Mesenchymal stem cell (in vitro differentiated cells and primary cell): ENCODE measurements around the gene LCORL.

Source experiments
- DNase-seq: peaks from one replicate; pipeline ENCODE4 v3.0.0-alpha.2; 2013
- H2AFZ ChIP-seq: one replicate; pipeline ENCODE4 v1.6.1; 2013; ENCODE audit warnings: low read depth, mild to moderate bottlenecking, control low read depth, inconsistent platforms, low read length, moderate library complexity
- H2AK5ac ChIP-seq: 2 replicates; pipeline ENCODE4 v1.6.1; 2013; ENCODE audit warnings: low read length, moderate library complexity, mild to moderate bottlenecking, inconsistent platforms; ENCODE audit not compliant: severe bottlenecking
- H2BK120ac ChIP-seq: one replicate; pipeline ENCODE4 v1.6.1; 2013; ENCODE audit warnings: low read depth, mild to moderate bottlenecking, inconsistent platforms, low read length, moderate library complexity
- H2BK12ac ChIP-seq, 2 experiments: one replicate each; pipeline ENCODE4 v1.6.1; 2013; ENCODE audit warnings: inconsistent platforms in 2 of 2, low read length in 2 of 2, mild to moderate bottlenecking in 2 of 2, moderate library complexity in 2 of 2, control low read depth in 1 of 2
- H2BK15ac ChIP-seq: one replicate; pipeline ENCODE4 v1.6.1; 2013; ENCODE audit warnings: mild to moderate bottlenecking, low read depth, inconsistent platforms; ENCODE audit not compliant: poor library complexity, severe bottlenecking
- H2BK5ac ChIP-seq: 2 replicates; pipeline ENCODE4 v1.6.1; 2013; ENCODE audit warnings: low read depth, mild to moderate bottlenecking, low read length, control low read depth, inconsistent platforms; ENCODE audit not compliant: poor library complexity, severe bottlenecking
- H3K14ac ChIP-seq, 2 experiments: one replicate each; pipeline ENCODE4 v1.6.1; 2013; ENCODE audit warnings: inconsistent platforms in 2 of 2, low read length in 2 of 2, control low read depth in 1 of 2, mild to moderate bottlenecking in 1 of 2, moderate library complexity in 1 of 2
- H3K18ac ChIP-seq, 2 experiments: one replicate each; pipeline ENCODE4 v1.6.1; 2013; ENCODE audit warnings: inconsistent platforms in 2 of 2, low read length in 2 of 2, control low read depth in 1 of 2, low read depth in 1 of 2, mild to moderate bottlenecking in 1 of 2
- H3K23ac ChIP-seq, 2 experiments: one replicate each; pipeline ENCODE4 v1.6.1; 2013; ENCODE audit warnings: inconsistent platforms in 2 of 2, low read length in 2 of 2, mild to moderate bottlenecking in 2 of 2, moderate library complexity in 2 of 2, control low read depth in 1 of 2
- H3K27ac ChIP-seq: 2 replicates; pipeline ENCODE4 v1.5.1; 2013; ENCODE audit warnings: mild to moderate bottlenecking, moderate library complexity, low read length, control low read depth, inconsistent platforms; ENCODE audit not compliant: poor library complexity, severe bottlenecking
- H3K27me3 ChIP-seq, 2 experiments: 2 replicates each; pipeline versions ENCODE4 v1.6.1 to v1.7.0; 2013; ENCODE audit warnings: low read length in 2 of 2, mild to moderate bottlenecking in 2 of 2, moderate library complexity in 2 of 2, control low read depth in 1 of 2, inconsistent platforms in 1 of 2; ENCODE audit not compliant: control insufficient read depth in 1 of 2, insufficient read depth in 1 of 2
- H3K36me3 ChIP-seq, 2 experiments: 2 replicates each; pipeline versions ENCODE4 v1.6.1 to v1.7.0; 2013; ENCODE audit warnings: low read length in 2 of 2, control low read depth in 1 of 2, inconsistent platforms in 1 of 2, low read depth in 1 of 2, mild to moderate bottlenecking in 1 of 2; ENCODE audit not compliant: insufficient read depth in 2 of 2, control insufficient read depth in 1 of 2
- H3K4ac ChIP-seq, 2 experiments: one replicate each; pipeline ENCODE4 v1.6.1; 2013; ENCODE audit warnings: inconsistent platforms in 2 of 2, low read length in 2 of 2, mild to moderate bottlenecking in 2 of 2, moderate library complexity in 2 of 2, control low read depth in 1 of 2, low read depth in 1 of 2
- H3K4me1 ChIP-seq: 2 replicates; pipeline ENCODE4 v1.6.1; 2013; ENCODE audit warnings: low read depth, low read length, control low read depth; ENCODE audit not compliant: control insufficient read depth, insufficient read depth
- H3K4me2 ChIP-seq: 2 replicates; pipeline ENCODE4 v1.6.1; 2013; ENCODE audit warnings: low read length, mild to moderate bottlenecking, inconsistent platforms; ENCODE audit not compliant: poor library complexity, severe bottlenecking
- H3K4me3 ChIP-seq, 2 experiments: 2 replicates each; pipeline versions ENCODE4 v1.5.1 to v1.7.0; 2013; ENCODE audit warnings: low read length in 2 of 2, mild to moderate bottlenecking in 2 of 2, control low read depth in 1 of 2, low read depth in 1 of 2; ENCODE audit not compliant: insufficient read depth in 1 of 2
- H3K79me1 ChIP-seq: replicated peaks from 2 replicates; pipeline ENCODE4 v1.6.1; 2013; ENCODE audit warnings: mild to moderate bottlenecking, control low read depth, low read length, inconsistent platforms; ENCODE audit not compliant: poor library complexity, severe bottlenecking
- H3K9ac ChIP-seq: 2 replicates; pipeline ENCODE4 v1.7.0; 2013; ENCODE audit warnings: mild to moderate bottlenecking, low read length, moderate library complexity
- H3K9me3 ChIP-seq: 2 replicates; pipeline ENCODE4 v1.7.0; 2013; ENCODE audit warnings: mild to moderate bottlenecking, low read length; ENCODE audit not compliant: control insufficient read depth
- H4K8ac ChIP-seq: one replicate; pipeline ENCODE4 v1.6.1; 2013; ENCODE audit warnings: inconsistent platforms, mild to moderate bottlenecking, low read length, moderate library complexity
- H4K91ac ChIP-seq: one replicate; pipeline ENCODE4 v1.6.1; 2013; ENCODE audit warnings: mild to moderate bottlenecking, low read length, inconsistent platforms
- WGBS: methylation state at CpG from one replicate; pipeline ENCODE4 v1.1.7; 2013; ENCODE audit warnings: mixed read lengths; 5-methylcytosine and 5-hydroxymethylcytosine counted together

LCORL gene

GRCh38 chr4:18050448-18050847 lies 28.9 kb upstream of the LCORL start:
- H3K9me3 ChIP-seq = no peaks in the 10 kb centered on the region
- H2BK12ac ChIP-seq = no peak overlapping the region
- H3K18ac ChIP-seq = no peak overlapping the region
- H3K36me3 ChIP-seq = no peaks in the 10 kb centered on the region
- no peak overlapping the region for H2BK15ac ChIP-seq
- no peak overlapping the region for H4K91ac ChIP-seq
- H3K4ac ChIP-seq = no peak overlapping the region
- no peak overlapping the region for H3K23ac ChIP-seq
- no peak overlapping the region for H3K27ac ChIP-seq
- H2AFZ ChIP-seq = no peak overlapping the region
- H4K8ac ChIP-seq = no peak overlapping the region
- 83% methylated on average over 6 of the region's 6 CpGs for WGBS
- DNase-seq = no peak
- no peak overlapping the region for H2BK120ac ChIP-seq
- no peaks in the 10 kb centered on the region for H3K79me1 ChIP-seq
- H3K4me3 ChIP-seq = no peak overlapping the region
- H3K14ac ChIP-seq = no peak overlapping the region
- H3K4me2 ChIP-seq = no peak overlapping the region
- H2AK5ac ChIP-seq = no peak overlapping the region
- H2BK5ac ChIP-seq = no peak overlapping the region
- H3K27me3 ChIP-seq = peaks cover 0 to 2% of the 10 kb centered on the region in 2 experiments
- no peak overlapping the region for H3K9ac ChIP-seq
- no peaks in the 10 kb centered on the region for H3K4me1 ChIP-seq

GRCh38 chr4:18049446-18049845 lies 27.9 kb upstream of the LCORL start:
- H3K4me3 ChIP-seq = no peak overlapping the region

GRCh38 chr4:18042754-18043153 lies 21.2 kb upstream of the LCORL start:
- Histone ChIP-seq H4K91ac (no peak overlapping the region), H3K18ac (no peak overlapping the region), H4K8ac (no peak overlapping the region), H2AK5ac (no peak overlapping the region), H3K4me3 (no peak overlapping the region), H3K9ac (no peak overlapping the region), H3K9me3 (no peaks in the 10 kb centered on the region), H3K23ac (no peak overlapping the region), H3K27me3 (no peaks in the 10 kb centered on the region), H3K79me1 (no peaks in the 10 kb centered on the region), H3K36me3 (no peaks in the 10 kb centered on the region), H2BK5ac (no peak overlapping the region), H3K4me2 (no peak overlapping the region), H3K14ac (no peak overlapping the region), H2BK120ac (no peak overlapping the region), H3K4me1 (no peaks in the 10 kb centered on the region), H2AFZ (no peak overlapping the region), H3K4ac (no peak overlapping the region), H2BK15ac (no peak overlapping the region), H2BK12ac (no peak overlapping the region), H3K27ac (no peak overlapping the region)
- 42% methylated on average over 2 of the region's 2 CpGs for WGBS
- no peak for DNase-seq

More at GRCh38 chr4:18049446-18049845, 27.9 kb upstream of the LCORL start:
- no peak overlapping the region for H3K27ac ChIP-seq
- H3K18ac ChIP-seq = no peak overlapping the region
- H2BK5ac ChIP-seq = no peak overlapping the region
- no peak overlapping the region for H4K8ac ChIP-seq
- no peaks in the 10 kb centered on the region for H3K36me3 ChIP-seq
- no peaks in the 10 kb centered on the region for H3K9me3 ChIP-seq
- no peak overlapping the region for H3K9ac ChIP-seq
- H3K4me2 ChIP-seq = no peak overlapping the region
- no peak overlapping the region for H3K4ac ChIP-seq
- H3K14ac ChIP-seq = no peak overlapping the region
- H2BK12ac ChIP-seq = no peak overlapping the region
- no peak overlapping the region for H3K23ac ChIP-seq
- no peak overlapping the region for H2BK120ac ChIP-seq
- H4K91ac ChIP-seq = no peak overlapping the region
- H2AFZ ChIP-seq = no peak overlapping the region
- WGBS = 40% methylated on average over 3 of the region's 3 CpGs
- no peak overlapping the region for H2AK5ac ChIP-seq
- DNase-seq = no peak
- no peaks in the 10 kb centered on the region for H3K27me3 ChIP-seq
- no peaks in the 10 kb centered on the region for H3K79me1 ChIP-seq
- no peaks in the 10 kb centered on the region for H3K4me1 ChIP-seq
- H2BK15ac ChIP-seq = no peak overlapping the region

- Histone ChIP-seq H3K4me1 (no peaks in the 10 kb centered on the region), H4K91ac (no peak overlapping the region), H3K36me3 (no peaks in the 10 kb centered on the region), H2BK5ac (no peak overlapping the region), H2BK15ac (no peak overlapping the region), H3K4me2 (no peak overlapping the region), H3K18ac (no peak overlapping the region), H3K4me3 (no peak overlapping the region), H3K27ac (no peak overlapping the region), H3K27me3 (no peaks in the 10 kb centered on the region), H3K79me1 (no peaks in the 10 kb centered on the region), H2BK12ac (no peak overlapping the region), H3K9me3 (no peaks in the 10 kb centered on the region), H4K8ac (no peak overlapping the region), H3K14ac (no peak overlapping the region), H2AK5ac (no peak overlapping the region), H3K23ac (no peak overlapping the region), H3K4ac (no peak overlapping the region), H2AFZ (no peak overlapping the region), H3K9ac (no peak overlapping the region), H2BK120ac (no peak overlapping the region)
- no peak for DNase-seq
- WGBS = no CpG with 5 or more reads among the region's 1 CpG
Observed at GRCh38 chr4:18042012-18042411, 20.5 kb upstream of the LCORL start.
